A673 (cell line): ENCODE measurements around the gene SPNS3. TPM values are rescaled to one million over a fixed set of nuclear protein-coding genes. Genes with fewer than 3 reads are reported as not detected.

Source experiments
- BruUV-seq: library from RNA; stranded (reverse); fragments of 400-500 nt; replicated peaks from 2 replicates; lab custom pipeline; 2021; lab: Mats Ljungman, UMichigan
- CTCF ChIA-PET: fragments of 300-600 bp; sonication (Branson Sonifier 250); formaldehyde crosslinking; loops from one replicate; lab custom pipeline; 2022; ENCODE audit warnings: antibody characterized with exemption; lab: Charles Lee
- POLR2A ChIA-PET: fragments of 300-600 bp; sonication (Branson Sonifier 250); formaldehyde crosslinking; loops from one replicate; lab custom pipeline; 2022; ENCODE audit warnings: antibody characterized with exemption; ENCODE audit not compliant: low non-redundant PET; lab: Charles Lee
- DNase-seq: peaks from one replicate; pipeline ENCODE4 v3.0.0-alpha.2; 2015; ENCODE audit warnings: low spot score
- H3K27ac ChIP-seq: fragments of 200-600 bp; sonication (generic); 2 replicates; pipeline ENCODE4 v1.5.1; 2016; ENCODE audit warnings: mixed run types, low read depth, mild to moderate bottlenecking, mixed read lengths, antibody characterized with exemption, low read length; ENCODE audit not compliant: poor library complexity, severe bottlenecking
- H3K27me3 ChIP-seq: fragments of 200-600 bp; sonication (generic); replicated peaks from 2 replicates; pipeline ENCODE4 v1.6.1; 2017; ENCODE audit warnings: mixed run types, low read depth, mild to moderate bottlenecking, mixed read lengths, antibody characterized with exemption, low read length; ENCODE audit not compliant: insufficient read depth, poor library complexity
- H3K36me3 ChIP-seq: fragments of 200-600 bp; sonication (generic); 2 replicates; pipeline ENCODE4 v1.6.1; 2016; ENCODE audit warnings: mixed run types, mild to moderate bottlenecking, mixed read lengths, antibody characterized with exemption, low read length; ENCODE audit not compliant: insufficient read depth, poor library complexity, severe bottlenecking
- H3K4me1 ChIP-seq: fragments of 200-600 bp; sonication (generic); 2 replicates; pipeline ENCODE4 v1.6.1; 2017; ENCODE audit warnings: mixed run types, mild to moderate bottlenecking, mixed read lengths, antibody characterized with exemption, low read length; ENCODE audit not compliant: insufficient read depth, poor library complexity, severe bottlenecking
- H3K4me3 ChIP-seq: fragments of 200-600 bp; sonication (generic); 2 replicates; pipeline ENCODE4 v1.5.1; 2016; ENCODE audit warnings: low read depth, mixed run types, mild to moderate bottlenecking, mixed read lengths, low read length; ENCODE audit not compliant: poor library complexity, severe bottlenecking
- H3K9me3 ChIP-seq: fragments of 200-600 bp; sonication (generic); 2 replicates; pipeline ENCODE4 v1.6.1; 2016; ENCODE audit warnings: mixed run types, low read depth, mild to moderate bottlenecking, mixed read lengths, antibody characterized with exemption, low read length; ENCODE audit not compliant: poor library complexity, severe bottlenecking
- EZH2 ChIP-seq: fragments of 200-600 bp; sonication (generic); IDR thresholded peaks from 2 replicates; pipeline ENCODE4 v1.6.1; 2017; ENCODE audit warnings: borderline replicate concordance, low read depth, mild to moderate bottlenecking, mixed read lengths, antibody characterized with exemption, low read length; ENCODE audit not compliant: poor library complexity, severe bottlenecking
- intact Hi-C: fragments of 100-400 bp; cut with micrococcal nuclease; formaldehyde crosslinking; loops from one replicate; pipeline ENCODE4 v1.10.0; 2022; ENCODE audit not compliant: unreplicated experiment
- total RNA-seq: library from RNA; stranded (reverse); gene quantifications from 2 replicates; pipeline ENCODE4 v1.2.3, GENCODE V29; 2021
- TF ChIP-seq, protein P1 (sequence below): fragments of 300-800, 200-600 bp; sonication (generic); conservative IDR thresholded peaks from 2 replicates; pipeline ENCODE4 v1.5.1; 2017; ENCODE audit warnings: low read depth, mild to moderate bottlenecking, antibody characterized with exemption, low read length, moderate library complexity, mixed read lengths

Gene SPNS3
- total RNA-seq, 1 experiment from 2014 or later = not detected

DNA sequence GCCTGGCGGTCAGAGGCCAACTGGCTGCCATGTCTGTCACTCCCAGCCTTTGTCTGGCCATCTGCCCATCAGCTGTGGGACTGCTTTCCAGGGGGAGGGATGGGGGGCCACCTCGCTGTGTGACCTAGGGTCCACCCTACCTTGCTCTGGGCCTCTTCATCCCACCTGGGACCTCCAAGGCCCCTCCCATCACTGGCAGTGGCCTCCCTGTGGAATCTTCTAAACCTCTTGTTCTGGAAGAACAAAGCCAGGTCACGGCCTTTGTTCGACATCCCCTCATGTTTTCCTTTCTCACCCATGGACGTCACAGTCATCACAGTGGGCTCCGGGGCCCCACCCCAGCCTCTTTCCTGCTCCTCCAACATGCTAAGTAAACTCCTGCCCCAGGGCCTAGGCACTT, 88.9 kb downstream of the SPNS3 start:
- TF ChIP-seq EZH2 = no peak
- TF ChIP-seq, protein P1, sequence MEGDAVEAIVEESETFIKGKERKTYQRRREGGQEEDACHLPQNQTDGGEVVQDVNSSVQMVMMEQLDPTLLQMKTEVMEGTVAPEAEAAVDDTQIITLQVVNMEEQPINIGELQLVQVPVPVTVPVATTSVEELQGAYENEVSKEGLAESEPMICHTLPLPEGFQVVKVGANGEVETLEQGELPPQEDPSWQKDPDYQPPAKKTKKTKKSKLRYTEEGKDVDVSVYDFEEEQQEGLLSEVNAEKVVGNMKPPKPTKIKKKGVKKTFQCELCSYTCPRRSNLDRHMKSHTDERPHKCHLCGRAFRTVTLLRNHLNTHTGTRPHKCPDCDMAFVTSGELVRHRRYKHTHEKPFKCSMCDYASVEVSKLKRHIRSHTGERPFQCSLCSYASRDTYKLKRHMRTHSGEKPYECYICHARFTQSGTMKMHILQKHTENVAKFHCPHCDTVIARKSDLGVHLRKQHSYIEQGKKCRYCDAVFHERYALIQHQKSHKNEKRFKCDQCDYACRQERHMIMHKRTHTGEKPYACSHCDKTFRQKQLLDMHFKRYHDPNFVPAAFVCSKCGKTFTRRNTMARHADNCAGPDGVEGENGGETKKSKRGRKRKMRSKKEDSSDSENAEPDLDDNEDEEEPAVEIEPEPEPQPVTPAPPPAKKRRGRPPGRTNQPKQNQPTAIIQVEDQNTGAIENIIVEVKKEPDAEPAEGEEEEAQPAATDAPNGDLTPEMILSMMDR = no peak
- Histone ChIP-seq H3K27ac (no peak overlapping the region), H3K36me3 (no peaks in the 10 kb centered on the region), H3K9me3 (no peaks in the 10 kb centered on the region), H3K27me3 (no peaks in the 10 kb centered on the region), H3K4me1 (no peaks in the 10 kb centered on the region), H3K4me3 (no peak overlapping the region)
- no TSS peak for BruUV-seq
- POLR2A ChIA-PET = no interaction called here
- intact Hi-C loops = no loop called here
- CTCF ChIA-PET = interaction anchor here (0.9 kb wide), 1 partner anchor 44 kb away, joined by 3 read pairs; no protein-coding TSS in a partner anchor
- DNase-seq = no peak

DNA sequence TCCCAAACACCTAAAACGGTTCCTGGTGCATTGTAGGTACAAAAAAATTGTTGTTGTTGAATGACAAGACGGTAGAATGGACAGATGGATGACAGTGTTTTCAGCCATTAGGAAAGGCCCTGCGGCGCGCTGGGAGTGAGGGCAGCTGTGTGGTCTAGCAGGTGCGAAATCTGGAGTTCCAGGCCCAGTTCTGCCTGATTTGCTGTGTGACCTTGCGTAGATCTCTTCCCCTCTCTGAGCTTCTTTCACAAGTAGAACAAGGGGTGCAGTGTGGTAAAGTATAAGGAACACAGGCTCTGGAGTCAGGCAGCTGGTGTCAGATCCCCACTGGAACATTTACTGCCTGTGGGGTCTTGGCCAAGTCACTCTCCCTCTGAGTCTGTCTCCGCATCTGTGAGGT, 90.2 kb downstream of the SPNS3 start:
- Histone ChIP-seq H3K4me1 (no peaks in the 10 kb centered on the region), H3K27ac (no peak overlapping the region), H3K9me3 (no peaks in the 10 kb centered on the region), H3K36me3 (no peaks in the 10 kb centered on the region), H3K4me3 (no peak overlapping the region), H3K27me3 (no peaks in the 10 kb centered on the region)
- intact Hi-C loops = no loop called here
- DNase-seq = no peak
- POLR2A ChIA-PET = no interaction called here
- TF ChIP-seq, protein P1 = no peak
- TF ChIP-seq EZH2 = no peak
- BruUV-seq = no TSS peak
- CTCF ChIA-PET = interaction anchor here (0.6 kb wide), 1 partner anchor 244 kb away, joined by 11 read pairs; no protein-coding TSS in a partner anchor

DNA sequence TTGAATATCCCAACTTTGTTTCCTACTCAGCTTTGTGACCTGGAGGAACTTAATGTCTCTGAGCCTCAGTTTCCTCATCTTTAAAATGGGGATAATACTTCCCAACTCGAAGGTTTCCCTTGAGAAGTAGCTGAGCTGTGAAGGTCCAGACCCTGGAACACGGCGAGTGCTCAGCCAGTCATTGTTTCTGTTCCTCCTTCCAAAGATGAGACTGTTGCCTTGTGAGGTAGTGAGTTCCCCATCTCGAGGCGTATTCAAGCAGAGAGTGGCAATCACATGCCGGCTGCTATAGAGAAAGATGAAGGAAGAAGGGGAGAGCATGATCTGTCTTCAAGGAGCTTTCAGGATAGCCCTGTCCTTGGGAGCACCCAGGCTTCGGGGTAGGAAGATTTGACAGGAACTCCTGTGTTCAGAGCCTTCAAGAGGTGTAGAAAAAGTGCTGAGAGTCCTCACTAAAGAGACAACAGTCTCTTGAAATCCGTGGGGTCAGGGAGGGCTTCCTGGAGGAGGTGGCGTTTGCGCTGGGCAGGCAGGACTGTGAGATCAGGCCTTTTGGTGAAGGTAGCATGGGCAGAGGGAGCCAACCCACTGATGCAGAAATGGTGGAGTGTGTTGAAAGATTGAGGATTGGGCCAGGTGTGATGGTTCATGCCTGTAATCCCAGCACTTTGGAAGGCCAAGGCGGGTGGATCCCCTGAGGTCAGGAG, 92.1 kb downstream of the SPNS3 start:
- Histone ChIP-seq H3K4me3 (no peak overlapping the region), H3K9me3 (no peaks in the 10 kb centered on the region), H3K27ac (no peak overlapping the region), H3K27me3 (no peaks in the 10 kb centered on the region), H3K4me1 (no peaks in the 10 kb centered on the region), H3K36me3 (no peaks in the 10 kb centered on the region)
- ChIA-PET CTCF (no interaction called here), POLR2A (no interaction called here)
- intact Hi-C loops = no loop called here
- no TSS peak for BruUV-seq
- no peak for DNase-seq
- no peak for TF ChIP-seq EZH2
- TF ChIP-seq, protein P1 = no peak
